Measurements from ENCODE around the gene ABCC1. TPM values are rescaled to one million over a fixed set of nuclear protein-coding genes. Genes with fewer than 3 reads are reported as not detected.
"Not testable (repeated sequence)": the region's sequence is repeated elsewhere in the genome, so short reads cannot be mapped to it uniquely, and the experiment has no call there.

ABCC1 gene
- total RNA-seq, 1 donor from 2014 or later, result 53.7 TPM

- Mint-ChIP-seq H3K27me3 (no peaks in the 10 kb centered on the region), H3K4me1 (ENCODE audit: unreplicated experiment) (no peaks in the 10 kb centered on the region), H3K9me3 (no peaks in the 10 kb centered on the region), H3K4me3 (no peak overlapping the region), H3K27ac (no peak overlapping the region), H3K36me3 (no peaks in the 10 kb centered on the region)
- no peak for TF ChIP-seq CTCF (conservative IDR thresholded peaks at IDR 0.05)
- no peak for DNase-seq (ENCODE audit: extremely low spot score, unreplicated experiment)
Observed at GRCh38 chr16:16185095-16185494, 235.7 kb downstream of the ABCC1 start.

- Mint-ChIP-seq H3K27ac (no peak overlapping the region), H3K9me3 (no peaks in the 10 kb centered on the region), H3K27me3 (no peaks in the 10 kb centered on the region), H3K36me3 (no peaks in the 10 kb centered on the region), H3K4me1 (ENCODE audit: unreplicated experiment) (peaks cover 3% of the 10 kb centered on the region), H3K4me3 (no peak overlapping the region)
- no peak for TF ChIP-seq CTCF (conservative IDR thresholded peaks at IDR 0.05)
- DNase-seq (ENCODE audit: extremely low spot score, unreplicated experiment), result no peak
Observed at GRCh38 chr16:16186820-16187219, 237.4 kb downstream of the ABCC1 start.

GRCh38 chr16:16188827-16189226, 239.4 kb downstream of the ABCC1 start:
- Mint-ChIP-seq H3K4me3 (no peak overlapping the region), H3K27me3 (no peaks in the 10 kb centered on the region), H3K4me1 (ENCODE audit: unreplicated experiment) (peaks cover 6% of the 10 kb centered on the region), H3K36me3 (no peaks in the 10 kb centered on the region), H3K9me3 (no peaks in the 10 kb centered on the region), H3K27ac (no peak overlapping the region)
- no peak for TF ChIP-seq CTCF (conservative IDR thresholded peaks at IDR 0.05)
- DNase-seq (ENCODE audit: extremely low spot score, unreplicated experiment), result no peak

- H3K4me1 Mint-ChIP-seq (ENCODE audit: unreplicated experiment), result peaks cover 6% of the 10 kb centered on the region
Observed at GRCh38 chr16:16189842-16190241, 240.4 kb downstream of the ABCC1 start.

GRCh38 chr16:16190546-16190945, 241.1 kb downstream of the ABCC1 start:
- H3K4me3 Mint-ChIP-seq, result no peak overlapping the region
- H3K9me3 Mint-ChIP-seq, result no peaks in the 10 kb centered on the region
- no peak for TF ChIP-seq CTCF (conservative IDR thresholded peaks at IDR 0.05)
- DNase-seq (ENCODE audit: extremely low spot score, unreplicated experiment), result no peak
- peaks cover 6% of the 10 kb centered on the region for H3K4me1 Mint-ChIP-seq (ENCODE audit: unreplicated experiment)
- H3K36me3 Mint-ChIP-seq, result no peaks in the 10 kb centered on the region
- H3K27me3 Mint-ChIP-seq, result no peaks in the 10 kb centered on the region
- H3K27ac Mint-ChIP-seq, result no peak overlapping the region

More at GRCh38 chr16:16189842-16190241, 240.4 kb downstream of the ABCC1 start:
- Mint-ChIP-seq H3K9me3 (no peaks in the 10 kb centered on the region), H3K4me3 (no peak overlapping the region), H3K27ac (no peak overlapping the region), H3K27me3 (no peaks in the 10 kb centered on the region), H3K36me3 (no peaks in the 10 kb centered on the region)
- DNase-seq (ENCODE audit: extremely low spot score, unreplicated experiment), result no peak
- TF ChIP-seq CTCF (conservative IDR thresholded peaks at IDR 0.05), result no peak

GRCh38 chr16:16190966-16191365, 241.6 kb downstream of the ABCC1 start:
- not testable (repeated sequence) for H3K4me1 Mint-ChIP-seq (ENCODE audit: unreplicated experiment)

More at GRCh38 chr16:16190966-16191365, 241.6 kb downstream of the ABCC1 start:
- not testable (repeated sequence) for H3K27ac Mint-ChIP-seq; H3K36me3 Mint-ChIP-seq; DNase-seq (ENCODE audit: extremely low spot score, unreplicated experiment); H3K4me3 Mint-ChIP-seq; H3K9me3 Mint-ChIP-seq; H3K27me3 Mint-ChIP-seq
